ENCODE measurements around the gene NOC3L.

- TF ChIP-seq CTCF (IDR thresholded peaks at IDR 0.05) (peak in 1 of 5 experiments; percentile 29), EP300 (IDR thresholded peaks at IDR 0.05) (no peak), POLR2A (IDR thresholded peaks at IDR 0.05) (no peak)
Observed at GRCh38 chr10:94363251-94363565, 469 bp upstream of the NOC3L start.
